ENCODE data around the gene SLX4IP.

SLX4IP gene

GRCh38 chr20:10635476-10636208, 200.5 kb downstream of the SLX4IP start:
- DNase-seq (ENCODE audit: low read depth) = no peak

- no peak for DNase-seq (ENCODE audit: low read depth)
These were observed 201.3 kb downstream of the SLX4IP start for GRCh38 chr20:10636326-10636818.

GRCh38 chr20:10637031-10637559, 202.0 kb downstream of the SLX4IP start:
- no peak for DNase-seq (ENCODE audit: low read depth)

GRCh38 chr20:10637563-10637962, 202.5 kb downstream of the SLX4IP start:
- DNase-seq (ENCODE audit: low read depth) = no peak

GRCh38 chr20:10639077-10639736, 204.1 kb downstream of the SLX4IP start:
- no peak for DNase-seq (ENCODE audit: low read depth)

- DNase-seq (ENCODE audit: low read depth) = no peak
These were observed 204.8 kb downstream of the SLX4IP start for GRCh38 chr20:10639737-10640556.

GRCh38 chr20:10640897-10641296, 205.8 kb downstream of the SLX4IP start:
- no peak for DNase-seq (ENCODE audit: low read depth)

GRCh38 chr20:10641467-10641866, 206.4 kb downstream of the SLX4IP start:
- no peak for DNase-seq (ENCODE audit: low read depth)

GRCh38 chr20:10641893-10642292, 206.8 kb downstream of the SLX4IP start:
- DNase-seq (ENCODE audit: low read depth) = no peak

GRCh38 chr20:10642856-10643559, 207.9 kb downstream of the SLX4IP start:
- no peak for DNase-seq (ENCODE audit: low read depth)

- DNase-seq (ENCODE audit: low read depth) = no peak
These were observed 208.4 kb downstream of the SLX4IP start for GRCh38 chr20:10643560-10643873.

GRCh38 chr20:10644458-10645204, 209.5 kb downstream of the SLX4IP start:
- DNase-seq (ENCODE audit: low read depth) = no peak

GRCh38 chr20:10645205-10645570, 210.1 kb downstream of the SLX4IP start:
- DNase-seq (ENCODE audit: low read depth) = no peak

GRCh38 chr20:10646006-10646405, 210.9 kb downstream of the SLX4IP start:
- no peak for DNase-seq (ENCODE audit: low read depth)

- no peak for DNase-seq (ENCODE audit: low read depth)
These were observed 211.8 kb downstream of the SLX4IP start for GRCh38 chr20:10646886-10647420.

- DNase-seq (ENCODE audit: low read depth) = no peak
These were observed 212.4 kb downstream of the SLX4IP start for GRCh38 chr20:10647471-10647870.

- no peak for DNase-seq (ENCODE audit: low read depth)
These were observed 212.8 kb downstream of the SLX4IP start for GRCh38 chr20:10647909-10648308.

- DNase-seq (ENCODE audit: low read depth) = no peak
These were observed 213.5 kb downstream of the SLX4IP start for GRCh38 chr20:10648651-10649050.

GRCh38 chr20:10649080-10649796, 214.1 kb downstream of the SLX4IP start:
- no peak for DNase-seq (ENCODE audit: low read depth)

- DNase-seq (ENCODE audit: low read depth) = no peak
These were observed 214.7 kb downstream of the SLX4IP start for GRCh38 chr20:10649797-10650160.

Measured in activated T-cell treated with anti-CD3 and anti-CD28 coated beads for 24 hours (primary cell).